ENCODE data around the gene BLOC1S3.
"Not testable (repeated sequence)": the region's sequence is repeated elsewhere in the genome, so short reads cannot be mapped to it uniquely, and the experiment has no call there.

The BLOC1S3 gene

DNA sequence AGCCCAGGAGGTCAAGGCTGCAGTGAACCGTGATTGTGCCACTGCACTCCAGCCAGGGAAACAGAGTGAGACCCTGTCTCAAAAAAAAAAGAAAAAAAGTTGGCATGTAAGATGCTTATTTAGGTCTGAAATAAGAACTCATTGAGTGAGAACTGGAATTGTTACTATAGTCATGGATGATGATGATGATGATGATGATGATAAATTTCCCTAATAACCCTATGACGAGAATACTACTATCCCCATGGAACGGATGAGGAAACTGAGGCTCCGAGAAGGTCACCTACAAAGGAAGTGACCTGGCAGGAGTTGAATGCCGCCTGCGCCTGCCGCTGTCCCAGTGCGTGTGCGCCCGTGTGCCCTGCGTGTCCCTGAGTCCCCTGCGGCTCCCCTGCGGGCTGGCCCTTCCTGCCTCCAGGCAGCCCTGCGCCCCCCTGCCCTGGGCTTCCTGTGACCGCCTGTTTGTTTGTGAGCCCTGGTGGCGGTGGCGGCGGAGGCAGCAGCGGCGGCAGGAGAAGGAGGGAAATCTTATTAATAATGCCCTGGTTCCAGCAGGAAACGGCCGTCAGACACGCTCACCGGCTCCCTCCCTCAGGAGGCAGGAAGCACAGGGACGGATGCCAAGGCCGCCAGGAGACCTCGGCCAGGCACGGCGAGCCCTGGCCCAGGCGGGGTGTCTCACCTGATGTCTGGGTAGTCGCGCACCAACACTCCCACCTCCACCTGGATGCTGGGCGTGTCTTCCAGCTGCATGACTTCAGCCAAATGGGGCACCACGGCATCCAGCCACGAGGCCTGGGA, 37.0 kb downstream of the BLOC1S3 start:
- H3K4me1 Mint-ChIP-seq (ENCODE audit: low read depth), result peaks cover 1% of the 10 kb centered on the region
- H3K4me3 Mint-ChIP-seq, result no peak overlapping the region
- no peaks in the 10 kb centered on the region for H3K9me3 Mint-ChIP-seq (ENCODE audit: low read depth)
- peaks cover 22% of the 10 kb centered on the region for H3K27me3 Mint-ChIP-seq
- no peaks in the 10 kb centered on the region for H3K36me3 Mint-ChIP-seq
- H3K27ac Mint-ChIP-seq, result no peak overlapping the region

DNA sequence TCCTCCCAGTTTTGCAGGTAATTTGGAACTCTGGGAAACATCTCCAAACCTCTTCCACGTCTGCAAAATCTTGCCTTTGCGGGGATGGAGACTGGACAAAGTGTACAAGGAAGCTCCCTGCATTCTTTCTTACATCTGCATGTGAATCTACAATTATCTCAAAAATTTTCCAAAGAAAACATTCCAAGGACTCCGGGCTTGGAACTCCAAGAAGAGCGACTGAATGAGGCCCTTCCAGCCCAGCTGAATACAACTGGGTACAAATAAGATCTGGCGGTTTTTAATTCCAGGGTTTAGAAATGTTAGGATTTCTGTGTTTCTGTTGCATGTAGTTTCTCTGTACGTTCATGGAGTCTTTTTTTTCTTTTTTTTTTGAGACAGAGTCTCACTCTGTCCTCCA, 38.1 kb downstream of the BLOC1S3 start:
- Mint-ChIP-seq H3K27me3 (peaks cover 22% of the 10 kb centered on the region), H3K27ac (no peak overlapping the region), H3K4me1 (ENCODE audit: low read depth) (peaks cover 1% of the 10 kb centered on the region), H3K36me3 (no peaks in the 10 kb centered on the region), H3K9me3 (ENCODE audit: low read depth) (no peaks in the 10 kb centered on the region), H3K4me3 (no peak overlapping the region)

DNA sequence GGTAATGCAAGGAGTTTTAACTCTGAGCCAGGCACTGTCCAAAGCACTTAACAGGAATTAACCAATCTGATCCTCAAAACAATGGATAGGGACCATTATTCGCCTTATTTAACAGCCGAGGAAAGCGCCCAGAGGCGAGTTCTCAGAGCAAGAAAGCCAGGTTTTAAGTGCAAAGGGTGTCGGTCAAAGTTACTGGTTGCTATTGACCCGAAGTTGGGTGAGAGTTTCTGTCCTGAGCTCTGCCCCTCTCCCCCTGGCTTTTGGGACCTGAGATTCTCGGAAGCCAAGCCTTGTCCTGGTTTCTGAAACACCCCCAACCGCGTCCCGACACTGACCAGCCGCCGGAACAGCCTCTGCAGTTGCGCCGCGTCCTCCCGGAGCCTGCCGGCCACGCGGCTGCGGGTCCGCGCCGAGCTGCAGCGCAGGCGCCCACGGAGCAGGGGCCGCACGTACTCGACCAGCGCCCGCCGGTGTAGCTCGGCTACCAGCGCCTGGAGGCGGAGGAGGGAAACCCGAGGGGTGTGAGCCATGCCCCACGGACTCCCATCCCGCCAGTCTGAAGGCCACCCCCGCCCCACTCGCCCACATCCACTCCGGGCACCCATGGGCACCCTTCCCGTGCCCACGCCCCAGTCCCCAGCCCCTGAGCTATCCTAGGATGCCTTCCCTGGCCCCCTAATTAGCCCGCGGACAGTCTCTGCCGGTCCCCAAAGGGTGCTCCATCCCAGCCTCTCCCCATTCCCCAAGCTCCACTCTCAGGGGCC, 38.8 kb downstream of the BLOC1S3 start:
- Mint-ChIP-seq H3K4me1 (ENCODE audit: low read depth) (peaks cover 1% of the 10 kb centered on the region), H3K9me3 (ENCODE audit: low read depth) (no peaks in the 10 kb centered on the region), H3K36me3 (no peaks in the 10 kb centered on the region), H3K27ac (no peak overlapping the region), H3K27me3 (peaks cover 23% of the 10 kb centered on the region), H3K4me3 (no peak overlapping the region)

DNA sequence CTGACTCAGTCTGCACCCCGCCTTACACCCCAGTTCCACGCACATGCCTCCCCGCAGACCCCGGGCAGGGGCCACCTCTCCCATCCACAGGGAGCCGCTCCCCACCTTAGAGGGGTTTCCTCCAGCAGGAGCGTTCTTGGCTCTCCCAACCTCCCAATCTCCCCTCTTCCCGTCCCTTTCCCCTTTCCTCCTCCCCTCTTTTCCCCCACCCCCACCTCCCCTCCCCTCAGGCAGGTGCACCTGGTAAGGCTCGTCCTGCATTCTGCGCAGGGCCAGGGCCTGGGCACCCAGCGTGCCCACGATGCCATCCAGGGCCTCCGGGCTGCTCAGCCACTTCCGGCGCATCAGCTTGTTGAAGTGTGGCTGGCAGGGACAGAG, 39.4 kb downstream of the BLOC1S3 start:
- Mint-ChIP-seq H3K27me3 (peaks cover 27% of the 10 kb centered on the region), H3K9me3 (ENCODE audit: low read depth) (no peaks in the 10 kb centered on the region), H3K27ac (no peak overlapping the region), H3K36me3 (no peaks in the 10 kb centered on the region), H3K4me1 (ENCODE audit: low read depth) (peaks cover 1% of the 10 kb centered on the region), H3K4me3 (no peak overlapping the region)

DNA sequence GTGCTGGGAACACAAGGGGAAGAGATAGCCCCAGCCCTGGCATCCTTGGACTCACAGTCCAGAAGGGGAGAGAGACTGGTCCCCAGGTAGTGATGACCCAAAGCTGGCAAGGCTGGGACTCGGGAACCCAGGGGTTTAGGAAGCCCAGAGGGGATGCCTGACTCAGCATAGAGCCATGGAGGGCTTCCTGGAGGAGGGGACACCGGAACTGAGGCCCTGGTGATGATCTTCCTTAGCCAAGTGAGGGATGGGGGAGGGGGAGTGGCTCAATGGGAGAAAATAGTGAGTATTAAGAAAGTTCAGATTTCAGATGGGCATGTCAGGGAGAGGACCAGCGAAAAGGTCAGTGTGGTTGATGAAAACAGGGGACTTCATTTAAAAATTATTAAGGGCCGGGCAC, 39.8 kb downstream of the BLOC1S3 start:
- H3K27me3 Mint-ChIP-seq, result peaks cover 26% of the 10 kb centered on the region
- H3K4me3 Mint-ChIP-seq, result no peak overlapping the region
- no peaks in the 10 kb centered on the region for H3K36me3 Mint-ChIP-seq
- peaks cover 1% of the 10 kb centered on the region for H3K4me1 Mint-ChIP-seq (ENCODE audit: low read depth)
- no peak overlapping the region for H3K27ac Mint-ChIP-seq
- H3K9me3 Mint-ChIP-seq (ENCODE audit: low read depth), result no peaks in the 10 kb centered on the region

DNA sequence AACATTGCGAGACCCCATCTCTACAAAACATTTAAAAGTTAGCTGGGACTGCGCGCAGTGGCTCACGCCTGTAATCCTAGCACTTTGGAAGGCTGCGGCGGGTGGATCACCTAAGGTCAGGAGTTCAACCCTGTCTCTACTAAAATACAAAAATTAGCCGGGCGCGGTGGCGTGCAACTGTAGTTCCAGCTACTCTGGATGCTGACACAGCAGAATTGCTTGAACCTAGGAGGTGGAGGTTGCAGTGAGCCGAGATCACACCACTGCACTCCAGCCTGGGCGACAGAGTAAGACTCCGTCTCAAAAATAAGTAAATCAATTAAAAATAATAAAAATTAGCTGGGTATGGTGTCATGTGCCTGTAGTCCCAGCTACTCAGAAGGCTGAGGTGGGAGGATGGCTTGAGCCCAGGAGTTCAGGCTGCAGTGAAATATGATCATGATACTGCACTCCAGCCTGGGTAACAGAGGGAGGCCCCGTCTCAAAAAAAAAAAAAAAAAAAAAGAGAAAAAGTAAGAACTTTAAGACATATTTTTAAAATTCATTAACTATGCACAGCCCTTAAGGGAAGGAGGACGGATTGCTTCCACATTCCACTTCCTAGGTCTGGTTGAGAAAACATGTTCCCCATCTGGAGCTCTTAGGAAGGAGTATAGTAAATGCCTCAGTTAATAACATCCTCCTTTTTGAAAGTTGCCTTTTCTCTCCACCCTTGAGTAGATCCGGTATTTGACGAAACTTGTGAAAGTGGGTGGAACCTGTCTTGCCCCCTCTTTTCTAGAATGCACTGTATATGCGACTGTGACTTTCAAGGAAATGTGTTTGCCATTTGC, 40.5 kb downstream of the BLOC1S3 start:
- Mint-ChIP-seq H3K9me3 (ENCODE audit: low read depth) (no peaks in the 10 kb centered on the region), H3K4me3 (no peak overlapping the region), H3K27ac (no peak overlapping the region), H3K4me1 (ENCODE audit: low read depth) (peaks cover 1% of the 10 kb centered on the region), H3K27me3 (peaks cover 24% of the 10 kb centered on the region), H3K36me3 (no peaks in the 10 kb centered on the region)

DNA sequence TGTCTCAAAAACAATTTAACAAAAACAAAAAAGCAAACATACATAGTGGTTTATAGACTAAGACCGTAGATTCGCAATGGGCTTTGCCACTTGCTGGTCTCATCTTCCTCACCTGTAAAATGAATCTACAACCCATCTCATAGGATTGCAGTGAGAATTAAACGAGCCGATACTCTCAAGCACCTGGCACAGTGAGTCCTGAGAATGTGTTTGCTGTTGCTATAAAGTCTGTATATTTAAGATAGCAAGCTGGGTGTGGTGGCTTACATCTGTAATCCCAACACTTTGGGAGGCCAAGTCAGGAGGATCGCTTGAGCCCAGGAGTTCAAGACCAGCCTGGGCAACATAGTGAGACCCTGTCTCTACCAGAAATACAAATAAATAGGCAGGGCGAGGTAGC, 44.1 kb downstream of the BLOC1S3 start:
- H3K9me3 Mint-ChIP-seq (ENCODE audit: low read depth), result no peaks in the 10 kb centered on the region
- H3K27me3 Mint-ChIP-seq, result peaks cover 17% of the 10 kb centered on the region
- no peaks in the 10 kb centered on the region for H3K4me1 Mint-ChIP-seq (ENCODE audit: low read depth)
- H3K36me3 Mint-ChIP-seq, result no peaks in the 10 kb centered on the region
- no peak overlapping the region for H3K27ac Mint-ChIP-seq
- H3K4me3 Mint-ChIP-seq, result no peak overlapping the region

DNA sequence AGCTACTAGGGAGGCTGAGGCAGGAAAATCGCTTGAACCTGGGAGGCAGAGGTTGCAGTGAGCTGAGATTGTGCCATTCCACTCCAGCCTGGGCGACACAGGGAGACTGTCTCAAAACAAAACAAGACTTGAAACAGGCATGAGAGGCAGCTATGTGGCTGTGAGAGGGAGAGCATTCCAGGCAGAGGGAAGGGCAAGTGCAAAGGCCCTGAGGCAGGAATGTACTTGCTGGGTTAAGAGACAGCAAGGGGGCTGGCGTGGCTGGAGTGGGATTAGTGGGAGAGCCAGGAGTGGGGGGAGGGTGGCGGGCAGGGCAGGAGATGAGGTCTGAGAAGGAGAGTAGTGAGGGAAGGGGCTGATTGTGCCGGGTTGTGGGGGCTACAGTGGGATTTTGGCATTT, 45.3 kb downstream of the BLOC1S3 start:
- Mint-ChIP-seq H3K36me3 (no peaks in the 10 kb centered on the region), H3K4me1 (ENCODE audit: low read depth) (no peaks in the 10 kb centered on the region), H3K27me3 (peaks cover 12% of the 10 kb centered on the region), H3K27ac (no peak overlapping the region), H3K4me3 (no peak overlapping the region), H3K9me3 (ENCODE audit: low read depth) (no peaks in the 10 kb centered on the region)

DNA sequence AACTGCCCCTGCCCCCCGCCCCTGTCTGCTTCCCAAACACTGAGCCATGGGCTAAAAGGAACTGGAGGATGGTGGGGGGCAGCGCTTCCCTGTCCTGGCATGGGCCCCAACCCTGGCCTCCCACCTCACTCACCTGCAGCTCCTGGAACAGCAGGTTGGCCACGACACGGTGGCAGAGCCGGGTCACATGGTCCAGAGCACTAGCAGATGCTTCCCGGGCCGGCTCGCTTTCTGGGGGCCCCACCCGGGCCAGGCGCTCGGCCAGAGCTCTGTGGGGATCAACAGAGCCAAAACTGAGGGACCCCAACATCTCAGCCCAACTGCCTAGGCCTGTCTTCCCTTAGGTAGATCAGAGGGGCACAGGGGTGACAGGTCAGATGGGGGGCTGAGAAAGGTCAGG, 46.1 kb downstream of the BLOC1S3 start:
- H3K4me1 Mint-ChIP-seq (ENCODE audit: low read depth), result no peaks in the 10 kb centered on the region

DNA sequence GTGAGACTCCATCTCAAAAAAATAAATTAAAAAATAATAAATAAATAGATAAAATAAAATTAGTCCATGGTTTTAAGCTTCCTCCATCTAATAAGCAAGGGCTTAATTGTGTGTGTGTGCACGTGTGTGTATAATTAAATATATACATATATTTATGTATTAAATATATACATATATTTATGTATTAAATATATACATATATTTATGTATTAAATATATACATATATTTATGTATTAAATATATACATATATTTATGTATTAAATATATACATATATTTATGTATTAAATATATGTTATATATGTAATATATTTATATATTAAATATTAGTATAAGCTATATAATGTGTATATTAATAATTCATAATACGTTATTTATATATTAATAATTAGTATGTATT, 50.5 kb downstream of the BLOC1S3 start:
- peaks cover 12% of the 10 kb centered on the region for H3K27me3 Mint-ChIP-seq
- not testable (repeated sequence) for H3K27ac Mint-ChIP-seq; H3K4me3 Mint-ChIP-seq; H3K9me3 Mint-ChIP-seq (ENCODE audit: low read depth); H3K4me1 Mint-ChIP-seq (ENCODE audit: low read depth); H3K36me3 Mint-ChIP-seq

More for the DNA sequence above, 46.1 kb downstream of the BLOC1S3 start:
- H3K36me3 Mint-ChIP-seq, result no peaks in the 10 kb centered on the region
- no peak overlapping the region for H3K27ac Mint-ChIP-seq
- peaks cover 9% of the 10 kb centered on the region for H3K27me3 Mint-ChIP-seq
- no peaks in the 10 kb centered on the region for H3K9me3 Mint-ChIP-seq (ENCODE audit: low read depth)
- H3K4me3 Mint-ChIP-seq, result no peak overlapping the region

Measured in activated naive CD8-positive, alpha-beta T cell (primary cell).